HG03521 (cell line): ENCODE data around the gene FAM222B.

Source experiments
- ATAC-seq: cut with Tn5 transposase; IDR thresholded peaks from one replicate; pipeline ENCODE4 v1.9.1; 2021; ENCODE audit warnings: mild to moderate bottlenecking, moderate library complexity; ENCODE audit not compliant: unreplicated experiment

The FAM222B gene

GRCh38 chr17:28715217-28715616 is 127.4 kb downstream of the FAM222B start:
- ATAC-seq = no peak

DNA sequence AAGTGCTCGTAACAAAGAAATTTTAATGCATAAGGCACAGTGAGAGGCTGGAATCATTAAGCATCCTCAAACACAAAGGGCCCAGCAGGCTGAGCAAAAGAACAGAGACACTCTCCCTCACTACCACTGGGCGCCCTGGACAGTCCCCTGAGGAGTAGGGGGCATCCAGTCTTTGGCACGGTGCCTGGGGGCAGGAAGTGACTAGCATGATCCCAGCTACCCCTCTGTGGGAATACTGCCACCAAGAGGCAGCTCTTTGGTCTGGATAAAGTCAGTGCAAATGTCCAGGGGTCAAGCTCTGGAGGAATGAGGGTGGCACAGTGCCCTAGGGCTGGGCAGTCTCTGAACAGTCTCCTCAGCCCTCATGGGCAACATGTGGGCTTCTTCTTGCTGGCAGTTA is 128.3 kb downstream of the FAM222B start:
- ATAC-seq = no peak

DNA sequence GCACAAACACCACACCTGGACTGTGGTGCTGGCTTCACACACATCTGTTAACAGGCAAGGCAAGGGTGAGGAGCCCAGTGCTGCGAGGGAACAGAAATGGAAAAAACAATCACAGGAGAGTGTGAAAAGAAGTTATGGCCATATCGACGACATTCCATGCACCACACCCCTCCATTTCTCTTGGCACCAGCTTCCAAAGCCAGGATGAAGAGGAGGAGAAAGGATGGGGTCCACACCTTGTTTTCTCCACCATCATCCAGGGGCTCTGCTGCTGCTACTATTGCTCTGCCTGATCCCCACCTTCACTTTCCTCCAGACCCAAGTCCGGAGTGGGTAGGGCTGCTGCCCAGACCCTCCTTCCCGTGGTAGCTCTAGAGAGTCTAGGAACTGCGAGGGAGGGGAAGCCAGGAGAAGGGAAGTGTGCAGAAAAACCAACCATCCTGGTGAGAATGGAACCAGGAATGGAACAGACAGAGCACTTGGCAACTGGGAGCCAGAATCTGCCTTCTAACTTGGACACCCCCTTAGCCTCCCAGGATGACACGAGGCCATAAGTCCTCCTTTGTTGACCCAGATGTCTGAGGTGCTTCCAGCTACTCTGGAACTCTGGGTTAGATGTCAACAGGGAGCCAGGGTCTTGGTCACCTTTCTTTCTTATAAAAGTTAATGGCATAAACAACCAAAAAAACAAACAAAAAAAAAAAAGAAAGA is 129.7 kb downstream of the FAM222B start:
- no peak for ATAC-seq

- ATAC-seq = no peak
Observed at GRCh38 chr17:28712032-28712704, 130.4 kb downstream of the FAM222B start.

GRCh38 chr17:28711723-28712031 is 130.9 kb downstream of the FAM222B start, which contains the start of gene PROCA1:
Gene PROCA1 (minus strand): TSS chr17:28711888. CDS start chr17:28711660, 228 bp downstream.
- peak; percentile 13 for ATAC-seq

- peak; percentile 75 for ATAC-seq
Observed at GRCh38 chr17:28710861-28711722, 131.5 kb downstream of the FAM222B start.

- ATAC-seq = no peak
Observed at GRCh38 chr17:28707339-28707720, 135.3 kb downstream of the FAM222B start.

- ATAC-seq = no peak
Observed at GRCh38 chr17:28706471-28707338, 135.9 kb downstream of the FAM222B start.
